HG03045 (cell line): ENCODE data around the gene ZNF213.

Experiments used
- ATAC-seq: cut with Tn5 transposase; IDR thresholded peaks from one replicate; pipeline ENCODE4 v1.9.1; 2021; ENCODE audit warnings: mild to moderate bottlenecking, moderate library complexity; ENCODE audit not compliant: unreplicated experiment

ZNF213 gene

GRCh38 chr16:3134338-3135125 lies at the start of gene ZNF213:
ZNF213 (plus strand) TSS chr16:3135029; CDS start chr16:3137281, 2,252 bp downstream.
- peak; percentile 89 for ATAC-seq

- ATAC-seq = no peak
Observed at GRCh38 chr16:3085868-3086595, 48.8 kb upstream of the ZNF213 start.

- no peak for ATAC-seq
Observed at GRCh38 chr16:3086596-3087242, 48.1 kb upstream of the ZNF213 start.

- ATAC-seq = no peak
Observed at GRCh38 chr16:3087243-3088235, 47.3 kb upstream of the ZNF213 start.

- ATAC-seq = no peak
Observed at GRCh38 chr16:3088450-3088849, 46.4 kb upstream of the ZNF213 start.

GRCh38 chr16:3088925-3089716 lies 45.7 kb upstream of the ZNF213 start:
- no peak for ATAC-seq

- ATAC-seq = no peak
Observed at GRCh38 chr16:3089717-3090592, 44.9 kb upstream of the ZNF213 start.

- no peak for ATAC-seq
Observed at GRCh38 chr16:3091551-3091950, 43.3 kb upstream of the ZNF213 start.

- ATAC-seq = no peak
Observed at GRCh38 chr16:3092501-3092941, 42.3 kb upstream of the ZNF213 start.

- ATAC-seq = no peak
Observed at GRCh38 chr16:3094289-3095027, 40.4 kb upstream of the ZNF213 start.

GRCh38 chr16:3095869-3096268 lies 39.0 kb upstream of the ZNF213 start:
- no peak for ATAC-seq

GRCh38 chr16:3096362-3096761 lies 38.5 kb upstream of the ZNF213 start:
- no peak for ATAC-seq

- no peak for ATAC-seq
Observed at GRCh38 chr16:3097266-3097665, 37.6 kb upstream of the ZNF213 start.

- ATAC-seq = no peak
Observed at GRCh38 chr16:3098459-3099394, 36.1 kb upstream of the ZNF213 start, which contains the start of gene ZSCAN10. ZSCAN10 (minus strand) TSS chr16:3099294; CDS start chr16:3092937, 6,357 bp downstream.

GRCh38 chr16:3099395-3099731 lies 35.5 kb upstream of the ZNF213 start:
- ATAC-seq = no peak

GRCh38 chr16:3099732-3100499 lies 34.9 kb upstream of the ZNF213 start:
- peak; percentile 55 for ATAC-seq
